ENCODE measurements around the gene ATPAF1.
"Not testable (repeated sequence)": the region's sequence is repeated elsewhere in the genome, so short reads cannot be mapped to it uniquely, and the experiment has no call there.

ATPAF1 gene

DNA sequence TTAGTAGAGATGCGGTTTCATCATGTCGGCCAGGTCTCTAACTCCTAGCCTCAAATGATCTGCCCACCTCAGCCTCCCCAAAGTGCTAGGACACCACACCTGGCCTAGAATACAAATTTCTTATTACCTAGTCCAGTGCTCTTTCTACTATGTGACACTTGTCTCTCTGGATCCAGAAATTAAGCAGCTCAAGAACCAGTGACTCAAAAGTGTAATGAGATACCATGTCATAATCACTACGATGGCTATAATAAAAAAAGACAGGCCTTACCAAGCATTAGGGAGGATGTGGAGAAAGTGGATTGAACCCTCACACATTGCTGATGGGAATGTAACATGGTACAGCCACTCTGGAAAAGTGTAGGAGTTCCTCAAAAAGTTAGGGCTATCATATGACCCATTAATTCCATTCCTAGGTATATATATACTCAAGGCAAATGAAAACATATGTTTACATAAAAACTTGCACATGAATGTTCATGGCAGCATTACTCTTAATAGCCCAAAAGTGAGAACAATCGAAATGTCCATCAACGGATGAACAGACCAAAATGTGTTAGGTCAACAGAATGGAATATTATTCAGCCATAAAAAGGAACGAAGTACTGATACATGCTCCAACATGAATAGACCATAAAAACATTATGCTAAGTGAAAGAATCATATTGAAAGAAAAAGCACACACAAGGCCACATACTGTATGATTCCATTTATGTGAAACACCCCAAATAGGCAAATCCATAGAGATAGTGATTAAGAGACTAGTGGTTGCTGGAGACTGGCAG lies 11.8 kb upstream of the ATPAF1 start:
- no peak for FAIRE-seq

GRCh38 chr1:46677339-46677738 lies 9.2 kb upstream of the ATPAF1 start:
- no peak for FAIRE-seq

- no peak for FAIRE-seq
Measured at GRCh38 chr1:46676531-46676930, 8.4 kb upstream of the ATPAF1 start.

DNA sequence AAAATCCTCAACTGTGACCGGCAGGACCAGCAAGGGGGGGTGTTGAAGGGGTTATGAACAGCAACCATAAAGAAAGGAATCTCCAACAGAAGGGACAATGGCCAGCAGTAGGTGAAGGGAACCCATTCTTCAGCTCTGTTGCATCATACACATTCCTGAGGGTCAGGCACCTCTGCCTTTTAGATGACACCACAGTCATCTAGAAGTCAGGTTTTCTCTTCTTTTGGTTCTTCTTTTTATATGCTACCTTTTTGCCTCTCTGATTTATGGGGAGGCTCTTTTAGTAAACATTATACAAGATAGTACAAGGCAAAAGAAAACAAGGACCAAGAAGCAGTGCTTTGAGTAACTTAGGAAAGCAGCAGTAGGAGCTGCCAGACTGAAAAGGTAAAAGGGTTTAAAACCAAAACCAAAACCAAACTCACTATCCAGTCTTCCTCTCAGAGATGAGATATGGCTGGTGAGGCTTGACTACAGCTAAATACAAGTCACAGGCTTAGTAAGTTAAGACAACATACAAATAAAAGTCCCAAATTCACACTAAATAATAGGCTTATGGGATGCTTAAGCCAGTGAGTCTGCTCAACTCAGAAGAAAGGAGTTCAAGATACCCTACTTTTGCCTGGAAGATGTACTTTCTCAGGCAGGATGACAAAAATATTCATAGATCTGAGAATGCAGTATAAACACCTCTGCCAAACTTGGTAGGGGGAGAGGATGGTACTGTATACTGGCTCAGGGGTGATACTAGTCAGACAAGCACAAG lies 7.6 kb upstream of the ATPAF1 start:
- no peak for FAIRE-seq

DNA sequence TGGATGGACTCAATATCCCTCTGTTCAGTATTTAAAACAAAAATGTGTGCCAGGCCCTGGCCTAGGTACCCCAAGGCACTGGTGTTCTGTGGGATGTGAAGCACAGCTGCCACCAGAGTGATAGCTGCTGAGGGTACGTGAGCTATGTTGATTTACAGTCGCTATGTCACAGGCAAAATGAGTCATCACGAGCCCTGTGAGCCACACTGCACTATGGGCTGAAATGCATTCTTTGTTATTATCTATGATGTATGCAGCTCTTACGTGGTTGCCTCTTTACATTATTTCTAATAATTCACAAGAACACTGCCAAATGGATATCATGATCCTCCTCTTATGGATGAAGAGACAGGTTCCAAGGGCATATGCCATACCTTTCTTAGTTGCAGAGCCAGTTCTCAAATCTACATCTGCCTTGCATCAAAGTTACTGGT lies 5.6 kb upstream of the ATPAF1 start:
- no peak for FAIRE-seq

GRCh38 chr1:46672696-46673095 lies 4.5 kb upstream of the ATPAF1 start:
- no peak for FAIRE-seq

DNA sequence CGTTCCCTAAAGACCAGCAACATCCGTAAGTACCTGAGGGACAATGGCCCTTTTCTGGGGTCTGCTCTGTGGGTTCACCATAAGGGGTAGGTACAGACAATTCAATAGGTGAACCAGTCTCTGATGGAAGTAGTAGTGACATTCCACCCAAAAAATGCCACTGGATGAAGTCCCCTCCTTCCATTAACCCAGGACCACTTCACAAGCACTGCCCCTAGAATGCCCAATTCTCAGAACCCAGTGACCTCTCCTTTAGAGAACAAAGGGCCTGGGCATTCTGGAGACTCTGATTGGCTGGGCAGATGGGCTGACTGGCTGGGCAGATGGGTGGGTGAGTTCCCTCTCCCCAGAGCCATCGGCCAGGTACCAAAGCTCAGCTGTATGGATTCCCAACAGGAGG lies 3.4 kb upstream of the ATPAF1 start, which contains the start of gene TEX38:
TEX38 (plus strand) TSS at position 301 of the 400 bp plus-strand sequence; CDS start at position 382, 81 bp downstream.
- no peak for FAIRE-seq

GRCh38 chr1:46670134-46670533 lies 2.0 kb upstream of the ATPAF1 start:
- FAIRE-seq, result no peak

DNA sequence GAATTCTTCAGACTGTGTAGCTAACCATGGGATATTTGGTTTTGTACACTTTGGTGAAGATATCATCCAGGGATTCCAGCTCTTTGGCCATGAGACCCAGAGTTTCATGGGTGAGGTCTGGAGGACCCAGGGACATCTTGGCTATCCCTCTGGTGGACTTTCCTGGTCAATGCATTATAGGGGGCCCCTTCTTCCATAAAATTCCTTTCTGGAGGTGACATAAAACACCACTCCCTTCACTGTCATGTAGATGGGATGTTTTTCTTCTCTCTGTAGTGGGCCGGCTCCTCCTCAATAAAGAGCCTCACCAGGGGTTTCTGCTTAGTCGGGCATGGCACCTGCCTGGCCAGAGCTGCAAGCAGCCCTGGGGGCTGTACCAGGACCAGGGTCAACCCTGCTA lies 2.2 kb downstream of the ATPAF1 start:
- FAIRE-seq, result no peak

GRCh38 chr1:46662919-46663318 lies 5.2 kb downstream of the ATPAF1 start:
- not testable (repeated sequence) for FAIRE-seq

DNA sequence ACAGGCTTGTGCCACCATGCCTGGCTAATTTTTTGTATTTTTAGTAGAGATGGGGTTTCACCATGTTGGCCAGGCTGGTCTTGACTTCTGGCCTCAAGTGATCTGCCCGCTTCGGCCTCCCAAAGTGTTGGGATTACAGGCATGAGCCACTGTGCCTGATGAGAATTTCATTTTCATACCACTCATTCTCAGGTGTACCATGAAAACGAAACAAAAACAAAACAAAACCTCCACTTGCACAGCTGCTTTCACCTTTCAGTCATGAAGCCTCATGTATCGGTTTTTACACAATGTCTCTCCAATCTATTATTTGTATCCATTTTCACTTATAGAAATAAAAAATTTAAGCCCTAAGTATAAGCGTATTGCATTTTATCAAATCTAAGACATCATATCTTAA lies 8.0 kb downstream of the ATPAF1 start:
- FAIRE-seq, result not testable (repeated sequence)

GRCh38 chr1:46659307-46659870 lies 8.8 kb downstream of the ATPAF1 start:
- FAIRE-seq, result no peak

- FAIRE-seq, result no peak
Measured at GRCh38 chr1:46657775-46658174, 10.4 kb downstream of the ATPAF1 start.

- no peak for FAIRE-seq
Measured at GRCh38 chr1:46656643-46657042, 11.5 kb downstream of the ATPAF1 start.

- FAIRE-seq, result no peak
Measured at GRCh38 chr1:46655848-46656247, 12.3 kb downstream of the ATPAF1 start.

DNA sequence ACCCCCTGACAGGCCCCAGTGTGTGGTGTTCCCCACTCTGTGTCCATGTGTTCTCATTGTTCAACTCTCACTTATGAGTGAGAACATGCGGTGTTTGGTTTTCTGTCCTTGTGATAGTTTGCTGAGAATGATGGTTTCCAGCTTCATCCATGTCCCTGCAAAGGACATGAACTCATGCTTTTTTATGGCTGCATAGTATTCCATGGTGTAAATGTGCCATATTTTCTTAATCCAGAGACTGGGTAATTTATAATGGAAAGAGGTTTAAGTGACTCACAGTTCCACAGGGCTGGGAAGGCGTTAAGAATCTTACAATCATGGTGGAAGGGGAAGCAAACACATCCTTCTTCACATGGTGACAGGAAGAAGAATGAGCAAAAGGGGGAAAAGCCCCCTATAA lies 13.5 kb downstream of the ATPAF1 start:
- FAIRE-seq, result not testable (repeated sequence)

DNA sequence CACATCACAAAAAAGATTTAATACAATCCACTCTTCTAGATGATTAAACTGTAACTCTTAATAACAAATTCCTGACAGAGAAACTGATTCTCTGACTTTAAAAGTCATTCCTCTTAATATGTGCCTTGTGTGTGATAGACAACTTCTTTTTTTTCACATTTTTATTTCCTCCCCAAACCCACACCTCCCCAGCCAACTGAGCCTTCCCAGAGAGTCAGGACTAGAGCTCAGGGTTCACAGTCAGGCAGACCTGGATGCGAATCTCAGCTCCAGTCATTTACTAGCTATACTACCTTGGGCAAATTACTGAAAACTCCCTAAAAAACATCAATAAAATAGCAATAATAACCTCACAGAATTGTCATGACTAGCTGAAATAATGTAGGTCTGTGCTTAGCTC lies 14.2 kb downstream of the ATPAF1 start:
- FAIRE-seq, result no peak

GRCh38 chr1:46653405-46653958 lies 14.7 kb downstream of the ATPAF1 start:
- no peak for FAIRE-seq

DNA sequence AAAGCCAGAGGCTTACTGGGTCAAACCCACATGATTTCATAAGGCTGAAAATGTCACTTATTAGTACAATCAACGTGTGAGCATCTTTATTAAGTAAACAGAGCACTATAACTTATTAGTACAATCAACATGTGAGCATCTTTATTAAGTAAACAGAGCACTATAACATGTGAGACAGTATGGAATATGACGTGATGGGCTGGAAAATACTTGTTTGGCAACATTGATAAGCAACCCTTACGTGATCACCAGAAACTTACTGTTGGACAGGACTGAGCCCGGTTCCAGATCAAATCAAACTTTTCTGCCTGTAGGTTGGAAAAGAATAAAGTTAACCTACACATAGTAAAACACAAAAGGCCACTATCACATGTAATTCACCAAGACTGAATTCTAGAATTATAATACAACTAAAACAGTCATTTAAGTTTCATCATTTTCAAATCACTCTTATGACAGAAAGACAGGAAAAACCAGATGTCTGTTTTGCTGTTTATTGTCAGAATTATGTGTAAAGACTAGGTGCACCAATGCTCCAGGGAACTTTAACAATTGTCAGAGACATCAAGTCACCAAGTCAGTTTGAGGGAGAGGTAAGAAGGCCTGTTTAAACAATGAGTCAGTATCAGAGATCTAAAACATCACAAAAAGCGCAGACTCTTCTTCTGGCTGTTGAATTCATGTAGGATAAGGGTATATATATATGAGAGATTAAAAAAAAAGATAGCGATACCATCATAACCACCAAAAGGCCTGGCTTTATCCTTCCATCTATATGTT lies 15.7 kb downstream of the ATPAF1 start:
- no peak for FAIRE-seq

DNA sequence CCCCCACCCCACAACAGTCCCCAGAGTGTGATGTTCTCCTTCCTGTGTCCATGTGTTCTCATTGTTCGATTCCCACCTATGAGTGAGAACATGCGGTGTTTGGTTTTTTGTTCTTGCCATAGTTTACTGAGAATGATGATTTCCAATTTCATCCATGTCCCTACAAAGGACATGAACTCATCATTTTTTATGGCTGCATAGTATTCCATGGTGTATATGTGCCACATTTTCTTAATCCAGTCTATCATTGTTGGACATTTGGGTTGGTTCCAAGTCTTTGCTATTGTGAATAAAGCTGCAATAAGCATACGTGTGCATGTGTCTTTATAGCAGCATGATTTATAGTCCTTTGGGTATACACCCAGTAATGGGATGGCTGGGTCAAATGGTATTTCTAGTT lies 17.0 kb downstream of the ATPAF1 start:
- FAIRE-seq, result not testable (repeated sequence)

- no peak for FAIRE-seq
Measured at GRCh38 chr1:46650491-46650890, 17.7 kb downstream of the ATPAF1 start.

DNA sequence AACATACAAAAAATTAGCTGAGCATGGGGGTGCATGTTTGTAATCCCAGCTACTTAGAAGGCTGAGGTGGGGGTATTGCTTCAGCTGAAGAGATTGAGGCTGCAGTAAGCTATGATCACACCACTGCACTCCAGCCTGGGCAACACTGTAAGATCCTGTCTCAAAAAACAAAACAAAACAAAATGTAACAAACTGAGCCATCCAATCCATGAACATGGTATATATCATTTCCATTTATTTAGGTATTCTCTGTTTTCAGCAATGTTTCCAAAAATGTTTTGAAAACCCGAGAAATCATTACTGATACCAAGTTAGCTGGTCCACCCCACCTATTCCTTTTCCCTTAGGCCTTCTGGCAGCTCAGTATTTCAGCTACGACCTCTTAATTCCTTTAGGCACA lies 18.4 kb downstream of the ATPAF1 start:
- FAIRE-seq, result no peak

DNA sequence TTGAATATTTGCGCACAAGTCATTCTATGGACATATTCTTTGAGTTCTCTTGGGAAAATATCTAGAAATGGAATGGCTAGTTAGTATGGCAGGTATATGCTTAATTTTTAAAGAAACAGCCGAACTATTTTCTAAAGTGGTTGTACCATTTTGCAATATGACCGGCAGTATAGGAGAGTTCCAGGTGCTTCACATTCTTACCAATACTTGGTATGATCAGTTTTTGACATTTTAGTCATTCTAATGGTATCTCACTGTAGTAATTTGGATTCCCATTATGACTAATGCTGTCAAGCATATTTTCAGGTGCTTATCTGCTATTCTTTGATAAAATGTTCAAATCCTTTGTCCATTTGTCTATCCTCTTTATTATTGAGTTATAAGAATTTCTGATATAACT lies 20.6 kb downstream of the ATPAF1 start:
- no peak for FAIRE-seq

Measured in G401.6 (cell line).